SK-N-MC (cell line): Measurements from ENCODE around the gene NRIP3.

Source experiments
- EZH2 ChIP-seq: fragments of 200-600 bp; sonication (generic); IDR thresholded peaks from one replicate; pipeline ENCODE4 v1.6.1; 2017; ENCODE audit warnings: antibody characterized with exemption
- FOXP2 ChIP-seq: optimal IDR thresholded peaks from 2 replicates; pipeline ENCODE3; 2011; ENCODE audit warnings: mild to moderate bottlenecking, moderate library complexity; ENCODE audit not compliant: insufficient read depth; ENCODE audit errors: extremely low read length, control extremely low read depth
- POLR2AphosphoS5 ChIP-seq: IDR thresholded peaks from 2 replicates; pipeline ENCODE4 v1.6.1; 2012; ENCODE audit warnings: mild to moderate bottlenecking, low read depth, low read length, borderline replicate concordance

DNA sequence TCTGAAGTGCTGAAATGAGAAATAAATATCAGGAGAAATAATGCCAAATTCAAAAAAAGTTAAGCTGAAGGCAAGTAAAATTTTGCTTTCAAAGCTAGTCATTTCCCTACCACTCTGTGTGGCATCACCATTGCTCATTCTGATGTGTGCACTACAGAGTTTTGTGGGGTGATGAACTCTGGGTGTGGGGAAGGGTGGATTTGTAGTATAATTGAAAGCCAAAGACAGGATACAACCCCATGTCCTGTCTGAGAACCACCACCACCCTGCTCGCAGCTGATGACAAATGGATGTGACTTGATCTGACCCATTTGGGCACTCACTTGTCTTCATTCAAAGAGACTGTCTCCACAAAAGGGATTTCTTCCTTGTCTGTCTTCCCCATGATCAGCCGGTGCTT, 20.2 kb downstream of the NRIP3 start:
- TF ChIP-seq POLR2AphosphoS5 (no peak), EZH2 (no peak), FOXP2 (no peak)
